HepG2 (cell line): ENCODE results near the gene APOBEC3C. TPM values are rescaled to one million over a fixed set of nuclear protein-coding genes. Genes with fewer than 3 reads are reported as not detected.

Experiments used
- EED ChIP-seq: sonication (generic); formaldehyde crosslinking; IDR thresholded peaks from 2 replicates; pipeline ENCODE4 v1.5.0; 2020; ENCODE audit warnings: mild to moderate bottlenecking, missing genetic modification reagents
- GATA4 ChIP-seq: sonication (generic); IDR thresholded peaks from 2 replicates; pipeline ENCODE4 v1.6.1; 2016; ENCODE audit warnings: antibody characterized with exemption, low read depth, borderline replicate concordance
- HOXD1 ChIP-seq: sonication (generic); formaldehyde crosslinking; IDR thresholded peaks from 2 replicates; pipeline ENCODE4 v1.5.0; 2020; ENCODE audit warnings: missing genetic modification reagents
- ISL2 ChIP-seq: sonication (generic); formaldehyde crosslinking; IDR thresholded peaks from 2 replicates; pipeline ENCODE4 v1.5.0; 2020; ENCODE audit warnings: missing genetic modification reagents
- KDM5B ChIP-seq: sonication (generic); formaldehyde crosslinking; IDR thresholded peaks from 2 replicates; pipeline ENCODE4 v1.4.0; 2020; ENCODE audit warnings: missing genetic modification reagents, mild to moderate bottlenecking, borderline replicate concordance
- NR1H2 ChIP-seq: sonication (generic); formaldehyde crosslinking; IDR thresholded peaks from 2 replicates; pipeline ENCODE4 v1.8.1; 2022; ENCODE audit warnings: low read depth, missing genetic modification reagents, borderline replicate concordance
- YY1 ChIP-seq: IDR thresholded peaks from 2 replicates; pipeline ENCODE4 v1.6.1; 2011; ENCODE audit warnings: low read length, low read depth, moderate library complexity, mild to moderate bottlenecking; ENCODE audit not compliant: insufficient read depth, insufficient replicate concordance
- ZBTB49 ChIP-seq: sonication (generic); formaldehyde crosslinking; IDR thresholded peaks from 2 replicates; pipeline ENCODE4 v1.4.0; 2020; ENCODE audit warnings: missing genetic modification reagents, borderline replicate concordance
- ZNF282 ChIP-seq: fragments of 450-650 bp; IDR thresholded peaks from 2 replicates; pipeline ENCODE4 v1.6.1; 2018; ENCODE audit not compliant: partially characterized antibody
- ZNF639 ChIP-seq: conservative IDR thresholded peaks from 2 replicates; pipeline ENCODE4 v1.6.1; 2018; ENCODE audit warnings: missing genetic modification reagents
- ZNF883 ChIP-seq: sonication (generic); formaldehyde crosslinking; IDR thresholded peaks from 2 replicates; pipeline ENCODE4 v1.5.1; 2020; ENCODE audit warnings: mild to moderate bottlenecking, missing genetic modification reagents; ENCODE audit errors: not compliant biosample characterization
- polyA plus RNA-seq, 8 experiments: library from polyadenylated mRNA; depleted of rRNA in 3 of 8; stranded (reverse) in 7 of 8; unstranded in 1 of 8; fragments of >200 nt; fragmentation: Illumina TruSeq in 4 of 8; extraction: Trizol in 4 of 8; gene quantifications; 2 replicates each; pipeline versions ENCODE4 v1.2.1 to v1.2.3, GENCODE V29; 2011 to 2016; ENCODE audit warnings: low read depth in 4 of 8, missing spikeins in 1 of 8, mixed read lengths in 1 of 8; ENCODE audit not compliant: insufficient read depth in 1 of 8
- total RNA-seq, 5 experiments: library from RNA; depleted of rRNA; stranded (reverse); fragments of >200 nt; fragmentation: Illumina TruSeq; extraction: Trizol; gene quantifications; 2 replicates each; pipeline ENCODE4 v1.2.3, GENCODE V29; 2016; ENCODE audit warnings: low read depth in 1 of 5
- TF ChIP-seq, protein P1 (sequence below): sonication (generic); formaldehyde crosslinking; IDR thresholded peaks from 2 replicates; pipeline ENCODE4 v1.4.0; 2020; ENCODE audit warnings: missing genetic modification reagents
- TF ChIP-seq, protein P2 (sequence below), 2 experiments: IDR thresholded peaks; 2 replicates each; pipeline ENCODE4 v1.6.1; 2011 to 2012; ENCODE audit warnings: low read length in 2 of 2, borderline replicate concordance in 1 of 2, low read depth in 1 of 2, mild to moderate bottlenecking in 1 of 2, moderate library complexity in 1 of 2
- TF ChIP-seq, protein P3 (sequence below): IDR thresholded peaks from 2 replicates; pipeline ENCODE4 v1.6.1; 2016; ENCODE audit warnings: low read depth, control low read depth
- TF ChIP-seq, protein P4 (sequence below): IDR thresholded peaks from 2 replicates; pipeline ENCODE4 v1.6.1; 2016; ENCODE audit warnings: missing genetic modification reagents, missing compliant biosample characterization

APOBEC3C gene
- total and polyA plus RNA-seq, 2 of the 13 experiments (the other 11 are each of a cell fraction or from before 2014, with no cell fraction given) = 8.9 to 27.6 TPM

GRCh38 chr22:39013942-39014722, at the start of gene APOBEC3C (continued):
- TF ChIP-seq, protein P1, sequence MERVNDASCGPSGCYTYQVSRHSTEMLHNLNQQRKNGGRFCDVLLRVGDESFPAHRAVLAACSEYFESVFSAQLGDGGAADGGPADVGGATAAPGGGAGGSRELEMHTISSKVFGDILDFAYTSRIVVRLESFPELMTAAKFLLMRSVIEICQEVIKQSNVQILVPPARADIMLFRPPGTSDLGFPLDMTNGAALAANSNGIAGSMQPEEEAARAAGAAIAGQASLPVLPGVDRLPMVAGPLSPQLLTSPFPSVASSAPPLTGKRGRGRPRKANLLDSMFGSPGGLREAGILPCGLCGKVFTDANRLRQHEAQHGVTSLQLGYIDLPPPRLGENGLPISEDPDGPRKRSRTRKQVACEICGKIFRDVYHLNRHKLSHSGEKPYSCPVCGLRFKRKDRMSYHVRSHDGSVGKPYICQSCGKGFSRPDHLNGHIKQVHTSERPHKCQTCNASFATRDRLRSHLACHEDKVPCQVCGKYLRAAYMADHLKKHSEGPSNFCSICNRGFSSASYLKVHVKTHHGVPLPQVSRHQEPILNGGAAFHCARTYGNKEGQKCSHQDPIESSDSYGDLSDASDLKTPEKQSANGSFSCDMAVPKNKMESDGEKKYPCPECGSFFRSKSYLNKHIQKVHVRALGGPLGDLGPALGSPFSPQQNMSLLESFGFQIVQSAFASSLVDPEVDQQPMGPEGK (CRISPR knock-in tag) = peak; percentile 62
- TF ChIP-seq NR1H2 (CRISPR knock-in tag) = peak; percentile 33; the same call in 1 of the 2 replicates
- no peak for TF ChIP-seq ZBTB49 (CRISPR knock-in tag)
- TF ChIP-seq EED (CRISPR knock-in tag) = 0 out of 2 replicates have a peak, but pooled peaks have one; percentile 43
- no peak for TF ChIP-seq ZNF639
- TF ChIP-seq, protein P2, sequence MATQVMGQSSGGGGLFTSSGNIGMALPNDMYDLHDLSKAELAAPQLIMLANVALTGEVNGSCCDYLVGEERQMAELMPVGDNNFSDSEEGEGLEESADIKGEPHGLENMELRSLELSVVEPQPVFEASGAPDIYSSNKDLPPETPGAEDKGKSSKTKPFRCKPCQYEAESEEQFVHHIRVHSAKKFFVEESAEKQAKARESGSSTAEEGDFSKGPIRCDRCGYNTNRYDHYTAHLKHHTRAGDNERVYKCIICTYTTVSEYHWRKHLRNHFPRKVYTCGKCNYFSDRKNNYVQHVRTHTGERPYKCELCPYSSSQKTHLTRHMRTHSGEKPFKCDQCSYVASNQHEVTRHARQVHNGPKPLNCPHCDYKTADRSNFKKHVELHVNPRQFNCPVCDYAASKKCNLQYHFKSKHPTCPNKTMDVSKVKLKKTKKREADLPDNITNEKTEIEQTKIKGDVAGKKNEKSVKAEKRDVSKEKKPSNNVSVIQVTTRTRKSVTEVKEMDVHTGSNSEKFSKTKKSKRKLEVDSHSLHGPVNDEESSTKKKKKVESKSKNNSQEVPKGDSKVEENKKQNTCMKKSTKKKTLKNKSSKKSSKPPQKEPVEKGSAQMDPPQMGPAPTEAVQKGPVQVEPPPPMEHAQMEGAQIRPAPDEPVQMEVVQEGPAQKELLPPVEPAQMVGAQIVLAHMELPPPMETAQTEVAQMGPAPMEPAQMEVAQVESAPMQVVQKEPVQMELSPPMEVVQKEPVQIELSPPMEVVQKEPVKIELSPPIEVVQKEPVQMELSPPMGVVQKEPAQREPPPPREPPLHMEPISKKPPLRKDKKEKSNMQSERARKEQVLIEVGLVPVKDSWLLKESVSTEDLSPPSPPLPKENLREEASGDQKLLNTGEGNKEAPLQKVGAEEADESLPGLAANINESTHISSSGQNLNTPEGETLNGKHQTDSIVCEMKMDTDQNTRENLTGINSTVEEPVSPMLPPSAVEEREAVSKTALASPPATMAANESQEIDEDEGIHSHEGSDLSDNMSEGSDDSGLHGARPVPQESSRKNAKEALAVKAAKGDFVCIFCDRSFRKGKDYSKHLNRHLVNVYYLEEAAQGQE (IDR thresholded peaks at IDR 0.05; ENCODE audit: borderline replicate concordance in 1 of 2, low read depth in 1 of 2, low read length in 2 of 2) = no peak
- no peak for TF ChIP-seq ZNF282
- TF ChIP-seq KDM5B (CRISPR knock-in tag) = peak; percentile 54; the same call in 1 of the 2 replicates
- peak; percentile 35 for TF ChIP-seq YY1
- peak; percentile 40; the same call in 1 of the 2 replicates for TF ChIP-seq GATA4
- TF ChIP-seq ISL2 = 0 out of 2 replicates have a peak, but pooled peaks have one; percentile 23
- peak; percentile 13 for TF ChIP-seq ZNF883 (CRISPR knock-in tag)
- TF ChIP-seq, protein P3, sequence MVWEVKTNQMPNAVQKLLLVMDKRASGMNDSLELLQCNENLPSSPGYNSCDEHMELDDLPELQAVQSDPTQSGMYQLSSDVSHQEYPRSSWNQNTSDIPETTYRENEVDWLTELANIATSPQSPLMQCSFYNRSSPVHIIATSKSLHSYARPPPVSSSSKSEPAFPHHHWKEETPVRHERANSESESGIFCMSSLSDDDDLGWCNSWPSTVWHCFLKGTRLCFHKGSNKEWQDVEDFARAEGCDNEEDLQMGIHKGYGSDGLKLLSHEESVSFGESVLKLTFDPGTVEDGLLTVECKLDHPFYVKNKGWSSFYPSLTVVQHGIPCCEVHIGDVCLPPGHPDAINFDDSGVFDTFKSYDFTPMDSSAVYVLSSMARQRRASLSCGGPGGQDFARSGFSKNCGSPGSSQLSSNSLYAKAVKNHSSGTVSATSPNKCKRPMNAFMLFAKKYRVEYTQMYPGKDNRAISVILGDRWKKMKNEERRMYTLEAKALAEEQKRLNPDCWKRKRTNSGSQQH (CRISPR knock-in tag) = 0 out of 2 replicates have a peak, but pooled peaks have one; percentile 61
- TF ChIP-seq HOXD1 (CRISPR knock-in tag) = peak; percentile 58; the same call in 1 of the 2 replicates
- TF ChIP-seq, protein P4, sequence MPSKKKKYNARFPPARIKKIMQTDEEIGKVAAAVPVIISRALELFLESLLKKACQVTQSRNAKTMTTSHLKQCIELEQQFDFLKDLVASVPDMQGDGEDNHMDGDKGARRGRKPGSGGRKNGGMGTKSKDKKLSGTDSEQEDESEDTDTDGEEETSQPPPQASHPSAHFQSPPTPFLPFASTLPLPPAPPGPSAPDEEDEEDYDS (CRISPR knock-in tag) = peak; percentile 88
